ENCODE data around the gene SZT2.

DNA sequence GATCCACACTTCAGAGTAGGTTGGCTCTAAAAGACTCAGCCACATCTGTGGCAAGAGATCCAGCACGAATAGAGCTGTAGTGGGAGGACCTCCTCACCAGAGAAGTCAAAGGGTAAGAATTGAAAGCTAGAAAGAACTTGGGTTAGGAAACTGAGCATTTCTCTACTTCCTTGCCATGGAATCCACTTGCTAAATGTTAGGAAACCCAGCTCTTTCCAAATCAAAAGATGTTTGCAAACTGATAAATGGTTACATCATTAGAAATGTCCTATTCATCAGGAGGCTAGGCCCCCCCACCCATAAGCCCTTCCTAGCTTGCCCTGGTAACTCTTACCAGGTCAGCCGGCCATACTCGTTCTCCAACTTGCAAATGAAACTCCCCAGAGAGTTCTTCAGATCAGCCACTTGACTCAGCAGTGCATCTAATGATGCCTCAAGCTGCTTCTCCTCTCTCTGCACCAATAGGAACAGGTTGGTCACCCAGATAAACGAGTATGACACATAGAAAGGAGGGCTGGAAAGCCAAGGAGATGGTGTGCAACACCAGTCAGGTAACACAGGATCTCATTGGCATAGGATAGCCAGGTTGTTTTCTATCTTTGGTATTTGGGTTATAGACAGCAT, 1.6 kb upstream of the SZT2 start:
- TF ChIP-seq, protein P1, sequence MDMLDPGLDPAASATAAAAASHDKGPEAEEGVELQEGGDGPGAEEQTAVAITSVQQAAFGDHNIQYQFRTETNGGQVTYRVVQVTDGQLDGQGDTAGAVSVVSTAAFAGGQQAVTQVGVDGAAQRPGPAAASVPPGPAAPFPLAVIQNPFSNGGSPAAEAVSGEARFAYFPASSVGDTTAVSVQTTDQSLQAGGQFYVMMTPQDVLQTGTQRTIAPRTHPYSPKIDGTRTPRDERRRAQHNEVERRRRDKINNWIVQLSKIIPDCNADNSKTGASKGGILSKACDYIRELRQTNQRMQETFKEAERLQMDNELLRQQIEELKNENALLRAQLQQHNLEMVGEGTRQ (CRISPR knock-in tag; IDR thresholded peaks at IDR 0.05), result no peak
- TF ChIP-seq, protein P2, sequence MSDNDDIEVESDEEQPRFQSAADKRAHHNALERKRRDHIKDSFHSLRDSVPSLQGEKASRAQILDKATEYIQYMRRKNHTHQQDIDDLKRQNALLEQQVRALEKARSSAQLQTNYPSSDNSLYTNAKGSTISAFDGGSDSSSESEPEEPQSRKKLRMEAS (CRISPR knock-in tag; IDR thresholded peaks at IDR 0.05), result no peak
- TF ChIP-seq, protein P3, sequence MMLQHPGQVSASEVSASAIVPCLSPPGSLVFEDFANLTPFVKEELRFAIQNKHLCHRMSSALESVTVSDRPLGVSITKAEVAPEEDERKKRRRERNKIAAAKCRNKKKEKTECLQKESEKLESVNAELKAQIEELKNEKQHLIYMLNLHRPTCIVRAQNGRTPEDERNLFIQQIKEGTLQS (CRISPR knock-in tag; conservative IDR thresholded peaks at IDR 0.05), result no peak
- TF ChIP-seq SMAD4 (CRISPR knock-in tag; IDR thresholded peaks at IDR 0.05) (no peak), GABPB1 (CRISPR knock-in tag; IDR thresholded peaks at IDR 0.05) (no peak), NFYB (CRISPR knock-in tag; conservative IDR thresholded peaks at IDR 0.05; ENCODE audit: low read depth) (no peak), ETV6 (CRISPR knock-in tag; IDR thresholded peaks at IDR 0.05) (no peak), CREB1 (CRISPR knock-in tag; IDR thresholded peaks at IDR 0.05) (no peak), CREM (CRISPR knock-in tag; IDR thresholded peaks at IDR 0.05) (no peak)
- TF ChIP-seq, protein P4, sequence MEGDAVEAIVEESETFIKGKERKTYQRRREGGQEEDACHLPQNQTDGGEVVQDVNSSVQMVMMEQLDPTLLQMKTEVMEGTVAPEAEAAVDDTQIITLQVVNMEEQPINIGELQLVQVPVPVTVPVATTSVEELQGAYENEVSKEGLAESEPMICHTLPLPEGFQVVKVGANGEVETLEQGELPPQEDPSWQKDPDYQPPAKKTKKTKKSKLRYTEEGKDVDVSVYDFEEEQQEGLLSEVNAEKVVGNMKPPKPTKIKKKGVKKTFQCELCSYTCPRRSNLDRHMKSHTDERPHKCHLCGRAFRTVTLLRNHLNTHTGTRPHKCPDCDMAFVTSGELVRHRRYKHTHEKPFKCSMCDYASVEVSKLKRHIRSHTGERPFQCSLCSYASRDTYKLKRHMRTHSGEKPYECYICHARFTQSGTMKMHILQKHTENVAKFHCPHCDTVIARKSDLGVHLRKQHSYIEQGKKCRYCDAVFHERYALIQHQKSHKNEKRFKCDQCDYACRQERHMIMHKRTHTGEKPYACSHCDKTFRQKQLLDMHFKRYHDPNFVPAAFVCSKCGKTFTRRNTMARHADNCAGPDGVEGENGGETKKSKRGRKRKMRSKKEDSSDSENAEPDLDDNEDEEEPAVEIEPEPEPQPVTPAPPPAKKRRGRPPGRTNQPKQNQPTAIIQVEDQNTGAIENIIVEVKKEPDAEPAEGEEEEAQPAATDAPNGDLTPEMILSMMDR (IDR thresholded peaks at IDR 0.05), result no peak

All from WTC11 (cell line).